Karpas-422 (cell line): ENCODE measurements around the gene CRCP. TPM values are rescaled to one million over a fixed set of nuclear protein-coding genes. Genes with fewer than 3 reads are reported as not detected.
"Not testable (repeated sequence)": the region's sequence is repeated elsewhere in the genome, so short reads cannot be mapped to it uniquely, and the experiment has no call there.

Experiments
- DNase-seq: peaks from one replicate; pipeline ENCODE4 v3.0.0-alpha.2; 2015
- H2AFZ ChIP-seq: fragments of 200-600 bp; sonication (generic); 2 replicates; pipeline ENCODE4 v1.6.1; 2014; ENCODE audit warnings: antibody characterized with exemption, low read length, mixed read lengths
- H3K27ac ChIP-seq: fragments of 200-600 bp; sonication (generic); 2 replicates; pipeline ENCODE4 v1.5.1; 2014; ENCODE audit warnings: mild to moderate bottlenecking, low read length, moderate library complexity
- H3K27me3 ChIP-seq: fragments of 200-600 bp; sonication (generic); 2 replicates; pipeline ENCODE4 v1.6.1; 2014; ENCODE audit warnings: low read length, mixed read lengths
- H3K36me3 ChIP-seq: fragments of 200-600 bp; sonication (generic); 2 replicates; pipeline ENCODE4 v1.6.1; 2014; ENCODE audit warnings: low read length, mixed read lengths; ENCODE audit not compliant: insufficient read depth
- H3K4me1 ChIP-seq: fragments of 200-600 bp; sonication (generic); 2 replicates; pipeline ENCODE4 v1.6.1; 2014; ENCODE audit warnings: mild to moderate bottlenecking, low read length, mixed read lengths
- H3K4me2 ChIP-seq: fragments of 200-600 bp; sonication (generic); 2 replicates; pipeline ENCODE4 v1.6.1; 2014; ENCODE audit warnings: low read length, low read depth, mild to moderate bottlenecking; ENCODE audit not compliant: poor library complexity, severe bottlenecking
- H3K4me3 ChIP-seq: fragments of 200-600 bp; sonication (generic); 2 replicates; pipeline ENCODE4 v1.5.1; 2014; ENCODE audit warnings: mild to moderate bottlenecking, antibody characterized with exemption, low read length, mixed read lengths
- H3K79me2 ChIP-seq: fragments of 200-600 bp; sonication (generic); 2 replicates; pipeline ENCODE4 v1.6.1; 2014; ENCODE audit warnings: mild to moderate bottlenecking, low read length, mixed read lengths
- H3K9ac ChIP-seq: fragments of 200-600 bp; sonication (generic); 2 replicates; pipeline ENCODE4 v1.6.0; 2014; ENCODE audit warnings: low read length
- H3K9me2 ChIP-seq: fragments of 200-600 bp; sonication (generic), shearing (Covaris generic); replicated peaks from 2 replicates; pipeline ENCODE4 v1.6.0; 2014; ENCODE audit warnings: mild to moderate bottlenecking, low read length, moderate library complexity; ENCODE audit not compliant: insufficient read depth
- H3K9me3 ChIP-seq: fragments of 300-700, 200-600 bp; sonication (generic); 2 replicates; pipeline ENCODE4 v1.6.1; 2014; ENCODE audit warnings: low read length, mixed read lengths
- H4K20me1 ChIP-seq: fragments of 200-600 bp; sonication (generic); 2 replicates; pipeline ENCODE4 v1.6.1; 2014; ENCODE audit warnings: mild to moderate bottlenecking, antibody characterized with exemption, low read length, low read depth; ENCODE audit not compliant: insufficient read depth
- total RNA-seq: library from RNA; depleted of rRNA; stranded (reverse); fragments of >200 nt; shearing (Covaris generic); gene quantifications from 2 replicates; pipeline ENCODE4 v1.2.3, GENCODE V29; 2014; ENCODE audit warnings: low replicate concordance

CRCP gene
- total RNA-seq, 1 experiment from 2014 or later = 22.6 TPM

DNA sequence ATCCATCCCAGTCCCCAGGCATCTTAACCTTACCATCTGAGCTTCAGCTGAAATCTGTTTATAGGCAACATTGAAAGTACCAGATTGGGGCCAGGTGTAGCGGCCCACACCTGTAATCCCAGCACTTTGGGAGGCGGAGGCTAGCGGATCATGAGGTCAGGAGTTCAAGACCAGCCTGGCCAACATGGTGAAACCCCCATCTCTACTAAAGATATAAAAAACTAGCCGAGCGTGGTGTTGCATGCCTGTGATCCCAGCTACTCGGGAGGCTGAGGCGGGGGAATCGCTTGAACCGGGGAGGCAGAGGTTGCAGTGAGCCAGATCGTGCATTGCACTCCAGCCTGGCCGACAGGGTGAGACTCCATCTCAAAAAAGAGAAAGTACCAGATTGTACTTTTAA is 39.0 kb downstream of the CRCP start:
- Histone ChIP-seq H3K4me1 (no peaks in the 10 kb centered on the region), H3K4me2 (no peak overlapping the region), H3K36me3 (peaks cover 61% of the 10 kb centered on the region), H3K9ac (no peak overlapping the region), H4K20me1 (no peaks in the 10 kb centered on the region), H3K27ac (no peak overlapping the region), H3K79me2 (peaks cover 6% of the 10 kb centered on the region), H3K9me3 (no peaks in the 10 kb centered on the region), H3K9me2 (no peaks in the 10 kb centered on the region), H3K27me3 (no peaks in the 10 kb centered on the region), H2AFZ (no peak overlapping the region), H3K4me3 (no peak overlapping the region)
- no peak for DNase-seq

DNA sequence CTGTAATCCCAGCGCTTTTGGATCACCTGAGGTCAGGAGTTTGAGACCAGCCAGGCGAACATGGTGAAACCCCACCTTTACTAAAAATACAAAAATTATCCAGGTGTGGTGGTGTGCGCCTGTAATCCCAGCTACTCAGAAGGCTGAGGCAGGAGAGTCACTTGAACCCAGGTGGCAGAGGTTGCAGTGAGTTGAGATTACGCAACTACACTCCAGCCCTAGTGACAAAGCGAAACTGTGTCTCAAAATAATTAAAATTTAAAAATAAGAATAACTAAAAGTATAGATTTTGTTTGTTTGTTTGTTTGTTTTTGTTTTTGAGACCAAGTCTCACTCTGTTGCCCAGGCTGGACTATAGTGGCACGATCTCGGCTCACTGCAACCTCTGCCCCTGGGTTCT is 41.4 kb downstream of the CRCP start:
- H3K27me3 ChIP-seq, H3K4me1 ChIP-seq, H3K79me2 ChIP-seq, DNase-seq, H3K4me2 ChIP-seq, H3K9me2 ChIP-seq, H4K20me1 ChIP-seq, H3K27ac ChIP-seq, H3K9me3 ChIP-seq, H3K4me3 ChIP-seq, H3K9ac ChIP-seq, H2AFZ ChIP-seq: not testable (repeated sequence)
- H3K36me3 ChIP-seq = peaks cover 50% of the 10 kb centered on the region

DNA sequence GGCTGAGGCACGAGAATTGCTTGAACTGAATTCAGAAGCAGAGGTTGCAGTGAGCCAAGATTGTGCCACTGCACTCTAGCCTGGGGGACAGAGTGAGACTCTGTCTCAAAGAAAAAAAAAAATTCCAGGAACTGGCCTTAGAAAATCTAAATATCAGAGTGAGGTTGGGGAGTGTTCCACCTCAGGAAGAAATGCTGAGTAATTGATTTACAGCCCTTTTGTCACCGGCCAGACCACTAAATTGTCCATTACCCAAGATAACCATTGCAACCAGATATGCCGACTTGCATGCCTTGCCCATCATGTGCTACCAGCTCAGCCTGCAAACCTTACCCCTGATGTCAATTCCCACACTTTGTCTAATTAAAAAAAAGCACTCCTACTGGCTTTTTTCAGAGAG is 42.4 kb downstream of the CRCP start:
- Histone ChIP-seq H3K36me3 (peaks cover 43% of the 10 kb centered on the region), H3K9ac (no peak overlapping the region), H3K4me2 (no peak overlapping the region), H3K27me3 (no peaks in the 10 kb centered on the region), H3K4me1 (no peaks in the 10 kb centered on the region), H3K79me2 (no peaks in the 10 kb centered on the region), H2AFZ (no peak overlapping the region), H3K9me2 (no peaks in the 10 kb centered on the region), H3K27ac (no peak overlapping the region), H4K20me1 (no peaks in the 10 kb centered on the region), H3K4me3 (no peak overlapping the region), H3K9me3 (no peaks in the 10 kb centered on the region)
- DNase-seq = no peak

DNA sequence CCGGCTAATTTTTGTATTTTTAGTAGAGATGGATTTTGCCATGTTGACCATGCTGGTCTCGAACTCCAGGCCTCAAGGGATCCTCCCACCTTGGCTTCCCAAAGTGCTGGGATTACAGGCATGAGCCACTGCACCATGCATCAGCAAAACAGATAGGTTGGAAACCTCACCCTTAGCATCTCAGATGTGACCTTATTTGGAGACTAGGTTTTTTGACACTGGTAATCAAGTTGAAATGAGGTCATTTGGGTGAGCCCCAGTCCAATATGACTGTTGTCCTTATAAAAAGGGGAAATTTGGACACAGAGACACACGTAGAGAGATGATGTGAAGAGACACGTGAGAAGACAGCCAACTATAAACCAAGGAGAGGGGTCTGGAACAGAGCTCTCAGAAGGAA is 48.0 kb downstream of the CRCP start:
- no peak for DNase-seq

DNA sequence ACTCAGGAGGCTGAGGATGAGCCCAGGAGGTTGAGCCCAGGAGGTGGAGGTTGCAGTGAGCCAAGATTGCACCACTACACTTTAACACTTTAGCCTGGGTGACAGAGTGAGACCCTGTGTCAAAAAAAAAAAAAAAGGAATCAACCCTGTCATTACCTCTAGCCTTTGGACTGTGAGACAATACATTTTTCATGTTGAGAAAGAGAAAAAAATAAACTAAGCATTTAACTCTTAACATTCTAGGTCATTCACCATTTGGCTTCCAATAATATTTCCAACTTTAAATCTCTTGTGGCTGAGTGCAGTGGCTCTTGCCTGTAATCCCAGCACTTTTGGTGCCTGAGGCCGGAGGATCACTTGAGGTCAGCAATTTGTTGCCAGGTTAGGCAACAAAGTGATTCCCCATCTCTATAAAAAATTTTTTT is 48.6 kb downstream of the CRCP start:
- Histone ChIP-seq H2AFZ (no peak overlapping the region), H4K20me1 (no peaks in the 10 kb centered on the region), H3K9ac (no peak overlapping the region), H3K9me2 (no peaks in the 10 kb centered on the region), H3K4me1 (no peaks in the 10 kb centered on the region), H3K36me3 (peaks cover under 1% of the 10 kb centered on the region; the same call in 1 of the 2 replicates), H3K27ac (no peak overlapping the region), H3K27me3 (no peaks in the 10 kb centered on the region), H3K4me3 (no peak overlapping the region), H3K9me3 (no peaks in the 10 kb centered on the region), H3K79me2 (no peaks in the 10 kb centered on the region), H3K4me2 (no peak overlapping the region)
- no peak for DNase-seq

More for the DNA sequence above, 48.0 kb downstream of the CRCP start:
- Histone ChIP-seq H3K9me3 (no peaks in the 10 kb centered on the region), H3K4me3 (no peak overlapping the region), H3K9me2 (no peaks in the 10 kb centered on the region), H2AFZ (no peak overlapping the region), H3K9ac (no peak overlapping the region), H3K4me2 (no peak overlapping the region), H3K79me2 (no peaks in the 10 kb centered on the region), H4K20me1 (no peaks in the 10 kb centered on the region), H3K4me1 (no peaks in the 10 kb centered on the region), H3K36me3 (peaks cover 3% of the 10 kb centered on the region; the same call in 1 of the 2 replicates), H3K27ac (no peak overlapping the region), H3K27me3 (no peaks in the 10 kb centered on the region)

DNA sequence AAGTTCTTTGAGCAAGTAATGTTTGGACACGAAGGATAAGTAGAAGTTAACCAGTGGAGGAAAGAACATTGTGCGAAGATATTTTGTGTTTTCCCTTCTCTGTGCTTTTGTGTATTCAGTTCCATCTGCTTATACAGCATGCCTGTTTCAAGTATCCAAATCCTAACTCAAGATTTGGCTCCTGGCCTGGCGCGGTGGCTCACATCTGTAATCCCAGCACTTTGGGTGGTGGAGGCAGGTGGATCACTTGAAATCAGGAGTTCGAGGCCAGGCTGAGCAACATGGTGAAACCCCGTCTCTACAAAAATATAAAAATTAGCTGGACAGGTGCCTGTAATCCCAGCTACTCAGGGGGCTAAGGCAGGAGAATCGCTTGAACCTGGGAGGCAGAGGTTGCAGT is 49.7 kb downstream of the CRCP start:
- Histone ChIP-seq H3K4me1 (no peaks in the 10 kb centered on the region), H3K9me3 (no peaks in the 10 kb centered on the region), H4K20me1 (no peaks in the 10 kb centered on the region), H3K27me3 (no peaks in the 10 kb centered on the region), H3K9ac (no peak overlapping the region), H3K4me2 (no peak overlapping the region), H3K79me2 (no peaks in the 10 kb centered on the region), H3K4me3 (no peak overlapping the region), H3K36me3 (no peaks in the 10 kb centered on the region), H2AFZ (no peak overlapping the region), H3K27ac (no peak overlapping the region), H3K9me2 (no peaks in the 10 kb centered on the region)
- no peak for DNase-seq

DNA sequence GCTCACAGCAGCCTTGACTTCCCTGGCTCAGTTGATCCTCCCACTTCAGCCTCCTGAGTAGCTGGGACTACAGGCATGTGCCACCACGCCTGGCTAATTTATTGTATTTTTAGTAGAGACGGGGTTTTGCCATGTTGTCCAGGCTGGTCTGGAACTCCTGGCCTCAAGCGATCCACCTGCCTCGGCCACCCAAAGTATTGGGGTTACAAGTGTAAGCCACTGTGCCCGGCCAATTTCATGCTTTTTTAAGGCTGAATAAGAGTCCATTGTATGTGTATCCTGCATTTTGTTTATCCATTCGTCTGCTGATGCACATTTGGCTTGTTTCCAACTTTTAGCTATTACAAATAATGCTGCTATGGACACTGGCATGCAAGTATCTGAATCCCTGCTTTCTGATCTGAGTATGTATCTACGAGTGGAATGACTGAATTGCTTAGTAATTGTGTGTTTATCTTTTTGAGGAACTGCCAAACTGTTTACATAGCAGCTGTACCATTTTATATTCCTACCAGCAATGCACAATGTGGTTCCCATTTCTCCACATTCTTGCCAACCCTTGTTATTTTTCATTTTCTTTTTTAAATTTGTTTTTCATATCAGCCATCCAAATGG is 53.2 kb downstream of the CRCP start:
- Histone ChIP-seq H3K9ac (no peak overlapping the region), H3K27me3 (no peaks in the 10 kb centered on the region), H3K4me2 (no peak overlapping the region), H3K36me3 (no peaks in the 10 kb centered on the region), H4K20me1 (no peaks in the 10 kb centered on the region), H3K27ac (no peak overlapping the region), H3K4me3 (no peak overlapping the region), H3K79me2 (no peaks in the 10 kb centered on the region), H3K4me1 (no peaks in the 10 kb centered on the region), H3K9me3 (no peaks in the 10 kb centered on the region), H2AFZ (no peak overlapping the region), H3K9me2 (no peaks in the 10 kb centered on the region)
- DNase-seq = no peak

DNA sequence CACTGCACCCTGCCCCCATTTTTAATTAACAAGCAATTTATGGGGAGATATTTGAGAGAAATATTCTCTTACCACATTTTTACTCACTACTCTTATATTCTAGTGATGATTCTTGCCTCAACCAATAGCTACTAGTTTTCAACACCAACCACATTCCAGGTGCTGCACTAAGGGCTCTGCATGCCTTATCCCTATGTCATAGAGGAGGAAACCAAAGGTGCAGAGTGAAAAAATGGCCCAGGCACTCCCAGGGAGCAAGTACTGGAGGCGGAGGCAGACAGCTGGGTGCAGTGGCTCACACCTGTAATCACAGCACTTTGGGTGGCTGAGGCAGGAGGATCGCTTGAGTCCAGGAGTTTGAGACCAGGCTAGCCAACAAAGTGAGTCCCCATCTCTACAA is 55.0 kb downstream of the CRCP start:
- no peaks in the 10 kb centered on the region for H3K9me2 ChIP-seq
- no peaks in the 10 kb centered on the region for H3K79me2 ChIP-seq
- no peaks in the 10 kb centered on the region for H3K27me3 ChIP-seq
- no peak overlapping the region for H3K9ac ChIP-seq
- H3K4me2 ChIP-seq = no peak overlapping the region
- no peak overlapping the region for H2AFZ ChIP-seq
- H3K4me3 ChIP-seq = no peak overlapping the region
- no peaks in the 10 kb centered on the region for H3K4me1 ChIP-seq
- H3K36me3 ChIP-seq = no peaks in the 10 kb centered on the region
- H4K20me1 ChIP-seq = no peaks in the 10 kb centered on the region
- no peak overlapping the region for H3K27ac ChIP-seq
- H3K9me3 ChIP-seq = no peaks in the 10 kb centered on the region
- no peak for DNase-seq
